Kidney (tissue), 14 donors: Measurements from ENCODE around the gene ZBED2. TPM values are rescaled to one million over a fixed set of nuclear protein-coding genes. Genes with fewer than 3 reads are reported as not detected.

Experiments
- DNase-seq, 5 donors: peaks; one replicate each; pipeline ENCODE4 v3.0.0-alpha.2; 2013 to 2020
- FAIRE-seq: peaks from 2 replicates; lab custom pipeline; 2012; peaks lifted over from hg19 to GRCh38; lab: Jason Lieb, UNC
- H3K27ac ChIP-seq, 2 donors: one replicate each; pipeline ENCODE4 v1.7.0; 2013; ENCODE audit warnings: low read depth in 2 of 2, low read length in 2 of 2, inconsistent platforms in 1 of 2
- H3K27me3 ChIP-seq: one replicate; pipeline ENCODE4 v1.7.1; 2013; ENCODE audit warnings: low read length, inconsistent platforms; ENCODE audit not compliant: control insufficient read depth, insufficient read depth
- H3K36me3 ChIP-seq, 3 donors: one replicate each; pipeline versions ENCODE4 v1.7.0 to v1.7.1; 2013; ENCODE audit warnings: low read length in 3 of 3, control low read depth in 1 of 3, inconsistent platforms in 1 of 3; ENCODE audit not compliant: insufficient read depth in 3 of 3, control insufficient read depth in 2 of 3
- H3K4me1 ChIP-seq, 3 donors: one replicate each; pipeline versions ENCODE4 v1.7.0 to v1.7.1; 2013; ENCODE audit warnings: low read length in 3 of 3, inconsistent platforms in 1 of 3, low read depth in 1 of 3; ENCODE audit not compliant: control insufficient read depth in 2 of 3, insufficient read depth in 2 of 3
- H3K4me3 ChIP-seq, 3 donors: one replicate each; pipeline versions ENCODE4 v1.7.0 to v1.8.1; 2013; ENCODE audit warnings: low read length in 3 of 3, control low read depth in 1 of 3, inconsistent platforms in 1 of 3
- H3K9ac ChIP-seq, 3 donors: one replicate each; pipeline versions ENCODE4 v1.7.0 to v1.7.1; 2013; ENCODE audit warnings: low read length in 3 of 3, control low read depth in 1 of 3, inconsistent platforms in 1 of 3
- H3K9me3 ChIP-seq, 3 donors: one replicate each; pipeline versions ENCODE4 v1.7.0 to v1.7.1; 2013; ENCODE audit warnings: low read length in 3 of 3, control low read depth in 1 of 3, inconsistent platforms in 1 of 3; ENCODE audit not compliant: control insufficient read depth in 2 of 3, insufficient read depth in 1 of 3
- intact Hi-C: fragments of 100-400 bp; cut with DNase I; formaldehyde crosslinking; loops from one replicate; pipeline ENCODE4 v1.11.1; 2022
- polyA plus RNA-seq: library from polyadenylated mRNA; stranded (reverse); fragments of 350-450 nt; fragmentation: Illumina TruSeq; extraction: RNeasy Lipid Tissue Mini Kit (QIAGEN cat#74804); gene quantifications from one replicate; pipeline ENCODE4 v1.2.3, GENCODE V29; 2014; ENCODE audit warnings: low read depth, low replicate concordance; ENCODE audit not compliant: insufficient read depth
- total RNA-seq: library from RNA; stranded (reverse); fragmentation: NEBNext Ultra II Directional; extraction: Animal tissue kit (Norgen Biotek cat#: 25700); gene quantifications from one replicate; pipeline ENCODE4 v1.2.1, GENCODE V29; 2021
- TF ChIP-seq, protein P1 (sequence below): IDR thresholded peaks from 3 replicates; pipeline ENCODE4 v1.5.1; 2012; ENCODE audit warnings: mild to moderate bottlenecking, moderate library complexity, borderline replicate concordance; ENCODE audit not compliant: insufficient read depth; ENCODE audit errors: extremely low read depth
- donor health status: control.
- donor health status: control.
- donor health status: control.
- donor health status: control.
- donor health status: control.
- donor health status: DM: yes; HTN: yes; CAD: no.
- donor health status: Normal renal cell carcinoma (clear cell type).

The ZBED2 gene
- total and polyA plus RNA-seq, 2 donors from 2014 or later: 0.54 to 0.66 TPM

DNA sequence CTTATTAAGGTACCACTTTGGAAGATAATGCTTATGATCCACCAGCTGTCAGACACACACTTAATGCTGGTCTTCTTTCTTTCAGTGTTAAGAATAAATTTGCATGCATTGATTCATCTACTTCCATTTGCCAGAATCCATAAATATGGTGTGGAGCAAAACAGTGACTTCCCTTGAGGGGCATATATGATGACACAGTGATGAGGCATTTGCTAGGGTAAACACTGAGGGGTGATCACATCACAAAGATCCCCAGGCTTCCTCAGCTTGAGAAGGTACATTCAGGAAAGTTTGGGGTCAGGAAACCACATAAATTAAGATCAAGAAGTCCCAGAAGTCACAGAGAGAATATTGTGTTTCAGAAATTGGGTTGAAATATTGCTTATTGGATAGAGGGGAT is 9.9 kb upstream of the ZBED2 start:
- FAIRE-seq: no peak
- Histone ChIP-seq H3K36me3 (no peaks in the 10 kb centered on the region), H3K4me1 (no peaks in the 10 kb centered on the region), H3K27me3 (no peaks in the 10 kb centered on the region), H3K9ac (no peak overlapping the region), H3K4me3 (no peak overlapping the region), H3K27ac (no peak overlapping the region), H3K9me3 (no peaks in the 10 kb centered on the region)
- no peak for DNase-seq
- intact Hi-C loops: no loop called here
- TF ChIP-seq, protein P1, sequence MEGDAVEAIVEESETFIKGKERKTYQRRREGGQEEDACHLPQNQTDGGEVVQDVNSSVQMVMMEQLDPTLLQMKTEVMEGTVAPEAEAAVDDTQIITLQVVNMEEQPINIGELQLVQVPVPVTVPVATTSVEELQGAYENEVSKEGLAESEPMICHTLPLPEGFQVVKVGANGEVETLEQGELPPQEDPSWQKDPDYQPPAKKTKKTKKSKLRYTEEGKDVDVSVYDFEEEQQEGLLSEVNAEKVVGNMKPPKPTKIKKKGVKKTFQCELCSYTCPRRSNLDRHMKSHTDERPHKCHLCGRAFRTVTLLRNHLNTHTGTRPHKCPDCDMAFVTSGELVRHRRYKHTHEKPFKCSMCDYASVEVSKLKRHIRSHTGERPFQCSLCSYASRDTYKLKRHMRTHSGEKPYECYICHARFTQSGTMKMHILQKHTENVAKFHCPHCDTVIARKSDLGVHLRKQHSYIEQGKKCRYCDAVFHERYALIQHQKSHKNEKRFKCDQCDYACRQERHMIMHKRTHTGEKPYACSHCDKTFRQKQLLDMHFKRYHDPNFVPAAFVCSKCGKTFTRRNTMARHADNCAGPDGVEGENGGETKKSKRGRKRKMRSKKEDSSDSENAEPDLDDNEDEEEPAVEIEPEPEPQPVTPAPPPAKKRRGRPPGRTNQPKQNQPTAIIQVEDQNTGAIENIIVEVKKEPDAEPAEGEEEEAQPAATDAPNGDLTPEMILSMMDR: no peak

DNA sequence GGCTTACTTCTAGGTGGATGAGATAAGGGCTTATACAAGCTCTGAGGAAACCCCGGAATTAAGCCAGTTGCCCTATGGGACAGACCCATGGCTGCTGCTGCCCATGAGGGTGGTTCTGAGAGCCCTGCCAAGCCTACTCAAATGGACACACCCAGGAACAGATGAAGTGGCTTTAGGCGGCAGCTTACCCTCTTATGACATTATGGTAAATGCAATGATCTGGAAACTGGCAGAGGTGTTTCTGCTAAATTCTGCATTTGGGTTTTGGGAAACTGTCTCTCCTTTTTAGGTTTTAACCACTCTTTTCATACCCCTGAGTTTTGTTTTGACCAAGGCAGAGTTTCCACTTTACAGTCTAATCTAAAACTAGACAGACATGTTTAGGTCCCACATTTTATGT is 9.0 kb upstream of the ZBED2 start:
- Histone ChIP-seq H3K4me1 (no peaks in the 10 kb centered on the region), H3K27me3 (no peaks in the 10 kb centered on the region), H3K4me3 (no peak overlapping the region), H3K27ac (no peak overlapping the region), H3K9ac (no peak overlapping the region), H3K9me3 (no peaks in the 10 kb centered on the region), H3K36me3 (no peaks in the 10 kb centered on the region)
- FAIRE-seq: no peak
- no peak for DNase-seq
- intact Hi-C loops: no loop called here
- TF ChIP-seq, protein P1: no peak

DNA sequence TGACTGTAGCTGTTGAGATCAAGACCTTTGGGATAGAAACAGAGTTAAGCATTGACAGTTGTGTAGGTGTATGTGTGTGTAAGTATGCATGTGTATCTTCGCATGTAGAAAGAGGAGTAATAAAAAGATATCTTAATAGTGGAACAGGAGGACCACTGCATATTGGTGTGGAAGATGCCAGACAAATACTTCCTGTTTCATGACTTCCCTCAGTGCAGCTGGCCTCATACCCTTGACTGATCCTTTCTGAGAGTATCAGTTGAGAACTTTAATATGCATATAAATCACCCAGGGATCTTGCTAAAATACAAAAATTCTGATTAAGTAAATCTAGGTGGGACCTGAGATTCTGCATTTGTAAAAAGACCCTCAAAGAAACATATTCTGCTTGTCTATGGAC is 8.5 kb upstream of the ZBED2 start:
- Histone ChIP-seq H3K4me3 (no peak overlapping the region), H3K36me3 (no peaks in the 10 kb centered on the region), H3K9ac (no peak overlapping the region), H3K4me1 (no peaks in the 10 kb centered on the region), H3K27ac (no peak overlapping the region), H3K9me3 (no peaks in the 10 kb centered on the region), H3K27me3 (no peaks in the 10 kb centered on the region)
- intact Hi-C loops: no loop called here
- FAIRE-seq (no peak), DNase-seq (no peak)
- TF ChIP-seq, protein P1: no peak

DNA sequence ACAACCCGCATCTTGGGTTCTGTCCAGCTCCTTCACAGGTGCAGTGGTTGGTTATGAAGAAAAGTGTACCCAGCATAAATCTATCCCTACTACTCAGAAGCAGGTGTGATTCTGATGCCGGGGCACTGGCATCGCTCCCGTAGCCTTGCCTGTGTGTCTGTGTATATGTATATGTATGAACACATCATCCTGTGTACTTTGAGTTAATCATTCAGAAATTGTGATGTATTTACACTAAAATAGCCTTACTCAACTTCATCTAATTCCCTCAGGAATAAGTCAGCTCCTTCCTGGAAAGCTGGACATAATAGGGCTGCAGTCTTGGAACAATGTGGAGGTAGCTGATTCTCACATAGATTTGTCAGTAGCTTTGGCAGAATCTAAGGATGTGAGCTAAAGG is 6.7 kb upstream of the ZBED2 start:
- TF ChIP-seq, protein P1: no peak
- intact Hi-C loops: no loop called here

More for the DNA sequence above, 6.7 kb upstream of the ZBED2 start:
- Histone ChIP-seq H3K27me3 (no peaks in the 10 kb centered on the region), H3K9ac (no peak overlapping the region), H3K9me3 (no peaks in the 10 kb centered on the region), H3K27ac (no peak overlapping the region), H3K36me3 (no peaks in the 10 kb centered on the region), H3K4me1 (no peaks in the 10 kb centered on the region), H3K4me3 (no peak overlapping the region)
- DNase-seq (no peak), FAIRE-seq (no peak)
